Sciatic nerve (tissue), 2 donors: ENCODE results near the gene DSCAML1. TPM values are rescaled to one million over a fixed set of nuclear protein-coding genes. Genes with fewer than 3 reads are reported as not detected.
"Not testable (repeated sequence)": the region's sequence is repeated elsewhere in the genome, so short reads cannot be mapped to it uniquely, and the experiment has no call there.

Experiments used
- ATAC-seq: fragments of 200-7000 bp; cut with Tn5 transposase; one replicate; pipeline ENCODE4 v1.9.1; 2020; ENCODE audit warnings: mild to moderate bottlenecking, moderate library complexity
- DNase-seq: peaks from one replicate; pipeline ENCODE4 v3.0.0-alpha.2; 2020; ENCODE audit warnings: low spot score
- intact Hi-C: fragments of 100-400 bp; cut with DNase I; formaldehyde crosslinking; loops from one replicate; pipeline ENCODE4 v1.14.2; 2022
- total RNA-seq: library from RNA; stranded (reverse); fragmentation: NEBNext Ultra II Directional; extraction: Animal tissue kit (Norgen Biotek cat#: 25700); gene quantifications from one replicate; pipeline ENCODE4 v1.2.1, GENCODE V29; 2021
- donor health status: DM: no; HTN: no; CAD: no.
- donor health status: DM: no; HTN: no; CAD: no.

The DSCAML1 gene
- total RNA-seq, 1 donor from 2014 or later: 4.2 TPM

DNA sequence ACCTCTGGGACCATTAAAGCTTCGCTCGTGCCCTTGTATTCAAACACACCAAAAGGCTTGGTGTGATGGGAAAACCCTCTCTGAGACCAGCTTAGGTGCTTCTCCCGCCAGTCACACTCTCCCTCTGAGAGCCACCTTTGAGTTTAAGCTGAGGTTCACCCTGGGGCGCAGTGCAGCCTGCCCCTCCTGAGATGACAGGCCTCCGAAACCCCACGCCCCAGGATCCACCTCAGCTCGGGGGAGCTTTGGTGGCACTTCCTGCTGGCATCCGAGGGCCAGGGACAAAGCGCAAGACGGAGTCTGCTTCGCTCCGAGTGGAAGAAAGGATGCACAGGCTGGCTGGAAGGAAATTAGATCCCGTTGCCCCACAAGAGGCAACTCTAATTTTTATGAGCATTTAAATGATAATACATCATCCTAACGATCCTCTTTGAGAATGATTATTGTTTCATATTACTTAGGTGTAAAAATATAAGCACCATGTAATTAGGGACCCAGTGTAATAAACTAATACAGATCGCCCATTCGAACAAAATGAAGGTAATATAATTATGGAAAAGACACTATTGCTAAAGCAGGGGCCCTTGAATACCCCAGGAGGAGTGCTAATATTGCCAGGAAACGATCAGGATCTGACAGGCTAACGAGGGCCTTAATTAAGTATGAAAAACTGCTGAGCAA, 334.7 kb downstream of the DSCAML1 start:
- DNase-seq (no peak), ATAC-seq (no peak)
- intact Hi-C loops: no loop called here

DNA sequence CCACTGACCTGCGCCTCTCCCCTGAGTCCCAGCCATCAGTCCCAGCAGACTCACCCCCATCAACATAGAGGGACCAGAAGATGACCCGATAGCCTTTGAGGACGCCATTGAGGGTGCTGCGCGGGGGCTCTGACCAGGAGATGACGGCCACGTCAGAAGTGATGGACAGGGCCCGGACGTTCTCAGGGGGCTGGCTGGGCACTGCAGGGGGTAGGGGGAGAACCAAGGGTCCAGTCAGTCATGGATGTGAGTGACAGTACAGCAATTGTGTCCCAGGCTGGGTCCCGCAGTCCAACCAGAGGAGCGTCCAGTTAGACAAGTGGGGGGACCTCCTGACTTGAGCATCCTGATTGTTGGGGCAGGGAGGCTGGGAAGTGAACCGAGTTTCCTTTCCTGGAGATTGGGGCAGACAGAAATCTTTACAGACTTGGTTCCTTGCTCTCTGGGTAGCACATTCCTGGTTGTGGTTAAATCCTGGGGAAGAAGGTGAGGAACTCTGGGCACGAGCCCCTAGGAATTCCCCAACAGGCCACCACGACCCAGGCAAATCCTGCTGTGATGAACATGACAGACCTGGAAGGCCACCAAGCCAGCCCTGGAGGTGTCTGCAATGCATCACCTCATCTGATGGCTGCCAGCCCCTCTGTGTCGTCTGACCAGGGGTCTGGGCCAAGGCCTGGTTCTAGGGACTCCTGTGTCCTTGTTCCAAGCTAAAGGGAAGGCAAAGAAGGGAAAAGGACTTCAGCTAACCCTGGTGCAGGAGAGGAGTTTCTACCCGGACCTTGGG, 335.4 kb downstream of the DSCAML1 start:
- intact Hi-C loops: no loop called here
- DNase-seq (no peak), ATAC-seq (no peak)

DNA sequence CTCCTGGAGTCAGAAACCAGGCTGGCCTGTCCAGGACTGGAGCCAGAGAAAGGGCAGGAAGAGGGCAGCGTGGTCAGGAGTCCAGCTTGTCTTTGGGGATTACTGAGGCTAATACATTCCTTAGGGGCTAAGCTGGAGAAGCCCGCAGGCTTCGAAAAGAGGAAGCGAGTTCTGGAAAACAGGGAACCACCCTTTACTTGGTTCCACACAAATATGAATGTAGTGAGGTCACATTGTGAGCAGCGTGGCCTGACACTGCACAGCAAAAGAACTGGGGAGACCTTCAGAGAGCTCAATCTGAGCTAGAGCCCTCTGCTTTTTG, 337.1 kb downstream of the DSCAML1 start:
- peak; percentile 48 for DNase-seq
- ATAC-seq: peak; percentile 56
- intact Hi-C loops: no loop called here

DNA sequence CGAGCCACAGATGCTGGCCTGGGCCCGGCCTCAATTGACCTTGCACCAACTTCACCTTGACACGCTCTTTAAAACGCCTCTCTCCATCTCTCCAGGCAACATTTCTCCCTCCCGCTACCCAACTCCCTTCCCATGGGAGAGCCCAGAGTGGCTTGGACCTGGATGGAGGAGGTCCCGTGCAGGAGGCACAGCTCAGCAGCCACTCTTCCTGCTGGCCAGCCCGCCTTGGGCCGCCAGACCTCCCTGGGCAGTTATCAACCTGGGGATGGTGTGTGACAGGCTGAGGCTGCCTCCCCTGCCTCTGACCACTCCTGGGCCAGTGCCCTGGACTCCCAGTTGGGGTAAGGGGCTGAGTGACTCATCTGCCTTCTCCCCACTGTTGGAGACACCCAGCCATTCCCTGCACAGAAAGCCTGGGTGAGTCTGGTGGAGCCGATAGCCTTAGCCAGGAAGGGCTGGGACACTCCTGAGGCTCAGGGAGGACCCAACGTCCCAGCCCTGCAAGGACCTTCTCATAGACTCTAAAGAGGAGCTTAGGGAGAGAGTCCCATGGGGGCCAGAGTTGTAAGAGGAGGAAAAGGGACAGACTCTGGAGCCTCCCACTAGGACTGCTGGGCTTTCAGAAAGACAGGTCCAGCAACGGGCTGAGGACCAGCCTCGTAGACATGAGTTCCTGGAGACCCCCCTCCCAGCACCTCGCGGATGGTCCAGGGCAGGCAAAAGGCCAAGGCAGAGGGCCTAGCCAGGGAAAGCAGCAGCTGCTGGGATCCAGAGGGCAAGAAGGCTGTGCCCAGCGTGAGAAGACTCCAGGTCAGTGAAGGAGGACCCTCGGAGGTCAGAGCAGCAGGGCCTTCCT, 337.7 kb downstream of the DSCAML1 start:
- ATAC-seq (no peak), DNase-seq (peak; percentile 53)
- intact Hi-C loops: no loop called here

DNA sequence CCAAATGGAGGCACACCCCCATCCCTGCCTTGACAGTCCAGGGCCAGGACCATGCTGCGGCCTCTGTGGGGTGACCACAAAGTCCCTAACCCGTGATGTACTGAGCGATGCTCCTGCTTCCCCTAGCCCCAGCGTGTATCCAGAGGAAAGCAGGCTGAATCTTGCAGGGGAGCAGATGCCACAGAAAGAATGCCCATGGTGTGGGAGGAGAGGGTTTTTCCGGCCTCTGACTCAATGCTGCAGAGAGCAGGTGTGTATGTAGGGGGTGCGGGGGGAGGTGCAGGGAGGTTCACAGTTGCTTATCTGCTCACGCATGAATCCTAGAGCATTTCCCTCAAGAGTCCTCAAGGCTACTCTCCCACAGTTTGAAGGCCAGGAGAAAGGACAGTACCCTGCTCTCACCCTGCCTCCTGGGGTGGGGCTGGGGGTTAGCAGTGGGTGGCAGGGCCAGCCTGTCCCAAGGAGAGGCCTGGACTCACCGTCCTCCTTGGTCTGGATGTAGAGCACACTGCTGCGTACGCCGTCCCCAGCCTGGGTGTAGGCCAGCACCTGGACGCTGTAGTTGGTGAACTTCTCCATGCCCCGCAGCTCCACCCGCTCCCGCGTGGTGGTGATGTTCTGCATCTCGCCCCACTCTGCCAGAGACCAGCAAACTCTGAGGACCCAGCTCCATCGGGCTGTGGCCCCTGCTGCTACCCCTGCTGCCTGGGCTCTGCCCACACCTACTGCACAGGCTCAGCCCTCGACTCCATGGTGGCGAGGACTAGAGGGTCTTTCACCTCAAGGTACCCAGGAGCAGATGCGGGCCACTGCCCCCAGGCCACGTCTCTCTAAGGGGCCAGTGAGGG, 338.5 kb downstream of the DSCAML1 start:
- intact Hi-C loops: no loop called here
- ATAC-seq (no peak), DNase-seq (peak; percentile 42)

DNA sequence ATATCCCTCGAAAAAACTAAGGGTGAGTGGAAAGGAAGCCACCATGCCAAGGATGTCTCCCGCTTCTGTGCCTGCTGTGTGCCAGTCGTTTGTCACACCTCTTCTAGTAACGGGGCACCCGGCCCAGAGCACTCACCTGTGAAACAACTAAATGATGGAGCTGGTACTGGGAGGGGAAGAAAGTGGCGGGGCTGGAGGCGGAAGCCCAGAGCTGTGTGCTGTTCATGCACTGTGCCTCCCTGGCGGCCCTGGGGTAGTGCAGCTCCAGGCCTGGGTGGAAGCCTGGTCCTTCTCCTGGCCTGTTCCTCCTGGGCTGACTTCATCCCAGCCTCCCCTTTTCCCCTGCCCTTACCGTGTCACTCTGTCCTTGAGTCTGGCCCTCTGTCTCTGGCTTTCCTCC, 339.2 kb downstream of the DSCAML1 start:
- intact Hi-C loops: no loop called here
- ATAC-seq (no peak), DNase-seq (no peak)

DNA sequence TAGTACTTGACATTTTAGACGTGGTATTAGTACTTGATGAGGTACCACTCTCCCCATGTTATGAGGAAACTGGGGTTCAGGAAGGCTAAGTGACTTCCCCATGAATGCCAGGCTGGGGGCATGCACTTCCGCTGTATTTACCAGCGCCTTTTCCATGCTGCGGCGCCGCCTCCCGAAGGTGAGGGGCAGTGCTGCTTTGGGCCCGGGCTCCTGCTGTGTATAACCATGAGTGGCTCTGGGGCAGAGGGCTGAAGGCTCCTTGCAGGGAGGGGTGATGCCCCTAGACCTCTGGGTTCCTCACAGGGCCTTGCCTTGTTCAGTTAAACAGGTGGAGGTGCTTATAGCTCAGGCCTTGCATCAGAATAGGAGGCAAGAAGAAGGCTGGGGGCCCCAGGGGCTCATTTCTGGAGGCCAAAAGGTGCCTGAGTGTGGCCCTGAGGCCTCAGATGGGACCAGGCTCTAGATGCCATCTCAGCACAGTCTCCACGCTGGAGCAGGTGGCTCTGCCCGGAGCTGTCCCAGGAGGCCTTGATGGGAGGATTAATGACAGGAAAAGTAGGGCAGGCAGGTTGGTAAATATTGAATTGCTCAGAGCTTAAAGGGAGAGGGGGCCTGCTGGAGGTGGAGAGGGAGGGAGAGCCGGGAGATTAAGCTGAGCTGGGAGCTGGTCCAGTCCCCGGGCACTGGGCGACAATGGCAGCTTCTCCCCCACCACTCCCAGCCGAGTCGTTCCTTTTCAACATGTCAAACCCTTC, 339.8 kb downstream of the DSCAML1 start:
- ATAC-seq (no peak), DNase-seq (no peak)
- intact Hi-C loops: no loop called here

DNA sequence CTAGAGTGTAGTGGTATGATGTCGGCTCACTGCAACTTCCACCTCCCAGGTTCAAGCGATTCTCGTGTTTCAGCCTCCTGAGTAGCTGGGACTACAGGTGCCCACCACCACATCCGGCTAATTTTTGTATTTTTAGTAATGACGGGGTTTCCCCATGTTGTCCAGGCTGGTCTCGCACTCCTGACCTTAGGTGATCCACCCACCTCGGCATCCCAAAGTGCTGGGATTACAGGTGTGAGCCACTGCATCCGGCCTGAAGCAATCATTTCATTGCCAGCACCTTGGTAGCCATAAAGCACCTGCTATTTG, 340.3 kb downstream of the DSCAML1 start:
- intact Hi-C loops, ATAC-seq, DNase-seq: not testable (repeated sequence)

DNA sequence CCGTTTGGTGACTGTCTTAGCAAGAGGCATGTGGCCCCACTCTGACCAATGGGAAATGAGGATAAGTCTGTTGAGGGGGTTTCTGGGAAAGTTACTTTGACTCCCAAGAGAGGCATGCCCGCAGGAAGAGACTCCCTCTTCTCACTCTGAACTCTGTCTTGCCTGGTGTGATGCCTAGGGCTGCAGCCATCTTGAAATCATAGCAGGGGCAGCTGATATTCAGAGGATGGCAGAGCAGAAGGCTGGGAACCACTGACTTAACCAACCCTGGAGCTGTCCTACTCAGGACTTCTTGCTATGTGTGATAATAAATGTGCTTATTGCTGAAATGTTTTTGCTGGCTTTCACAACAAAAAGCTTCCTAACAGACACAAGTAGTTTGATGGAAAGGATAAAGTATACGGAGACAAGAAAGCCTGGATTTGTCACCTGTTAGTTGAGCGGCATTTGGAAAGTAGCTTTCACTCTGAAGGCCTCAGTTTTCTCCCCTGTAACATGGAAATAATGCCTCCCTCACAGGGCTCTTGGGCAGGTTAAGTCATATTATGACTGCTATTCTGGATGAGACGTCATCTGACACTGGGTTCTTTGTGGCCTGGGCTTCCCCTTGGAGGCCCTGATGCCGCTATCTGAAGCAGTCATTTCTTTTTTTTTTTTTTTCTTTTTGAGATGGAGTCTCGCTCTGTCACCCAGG, 340.8 kb downstream of the DSCAML1 start:
- no peak for DNase-seq
- intact Hi-C loops: no loop called here
- ATAC-seq: no peak

DNA sequence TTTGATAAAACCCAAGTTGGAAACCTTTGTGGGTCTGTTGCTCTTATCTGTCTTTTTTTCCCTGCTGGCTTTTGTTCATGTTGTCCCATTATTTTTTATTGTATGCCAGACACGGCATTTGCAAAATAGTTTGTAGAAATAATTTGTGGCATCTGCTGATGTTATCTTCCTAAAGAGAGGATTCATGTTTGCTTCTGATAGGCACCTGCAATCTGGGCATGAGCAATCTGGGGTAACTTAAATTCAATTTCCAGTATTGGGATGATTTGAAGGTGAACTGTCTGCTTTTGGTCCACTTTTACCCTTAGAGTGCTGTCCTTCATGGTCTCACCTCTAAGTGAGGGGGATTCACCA, 342.5 kb downstream of the DSCAML1 start:
- ATAC-seq (no peak), DNase-seq (no peak)
- intact Hi-C loops: no loop called here

DNA sequence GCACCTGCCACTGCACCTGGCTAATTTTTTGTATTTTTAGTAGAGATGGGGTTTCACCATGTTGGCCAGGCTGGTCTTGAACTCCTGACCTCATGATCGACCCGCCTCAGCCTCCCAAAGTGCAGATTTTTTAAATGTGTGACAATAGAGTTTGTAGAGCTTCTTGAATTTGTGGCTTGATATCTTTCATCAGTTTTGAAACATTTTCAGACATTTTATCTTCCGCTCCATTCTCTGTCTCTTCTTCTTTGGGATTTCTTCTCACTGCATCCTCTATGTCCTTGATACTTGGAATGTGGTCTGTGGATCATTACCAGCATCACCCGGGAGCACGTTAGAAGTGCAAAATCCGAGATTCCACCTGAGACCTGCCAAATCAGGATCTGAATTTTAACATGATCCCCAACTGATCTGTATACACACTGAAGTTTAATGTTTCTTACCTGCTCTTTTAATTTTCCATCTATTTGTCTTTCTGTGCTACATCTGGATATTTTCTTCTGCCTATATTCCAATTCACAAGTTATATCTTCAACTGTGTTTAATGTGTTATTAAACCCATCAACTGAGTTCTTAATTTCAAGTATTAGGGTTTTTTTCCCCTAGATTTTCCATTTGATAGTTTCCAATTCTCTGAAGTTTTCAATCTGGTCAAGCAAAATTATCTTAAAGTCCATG, 343.0 kb downstream of the DSCAML1 start:
- ATAC-seq (no peak), DNase-seq (no peak)
- intact Hi-C loops: no loop called here

DNA sequence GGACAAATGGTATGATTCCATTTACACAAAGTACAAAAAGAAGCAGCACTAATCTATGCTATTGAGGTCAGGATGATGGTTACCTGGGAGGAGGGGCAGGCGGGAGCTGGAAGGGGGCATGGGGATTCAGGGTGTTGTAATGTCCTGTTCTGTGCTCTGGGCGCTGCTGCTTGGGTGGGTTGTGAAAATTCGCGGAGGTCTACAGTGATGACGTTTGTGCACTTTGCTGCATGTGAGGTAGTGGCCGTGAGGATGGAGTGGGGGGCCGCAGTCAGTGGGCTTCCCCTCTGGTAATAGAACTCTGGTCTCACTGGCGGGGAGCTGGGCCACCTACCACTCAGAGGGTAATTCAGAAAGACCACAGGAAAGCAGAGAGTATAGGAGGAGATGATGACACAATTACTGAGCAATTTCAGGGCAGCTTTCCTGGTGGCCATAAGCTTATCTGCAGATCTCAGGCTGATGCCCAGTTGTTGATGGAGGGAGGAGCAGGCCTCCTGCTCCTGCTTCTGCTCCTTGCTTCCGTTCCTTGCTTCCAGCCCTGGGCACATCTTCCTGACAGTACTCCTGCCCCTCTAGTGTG, 347.8 kb downstream of the DSCAML1 start:
- ATAC-seq (no peak), DNase-seq (peak; percentile 41)
- intact Hi-C loops: no loop called here

DNA sequence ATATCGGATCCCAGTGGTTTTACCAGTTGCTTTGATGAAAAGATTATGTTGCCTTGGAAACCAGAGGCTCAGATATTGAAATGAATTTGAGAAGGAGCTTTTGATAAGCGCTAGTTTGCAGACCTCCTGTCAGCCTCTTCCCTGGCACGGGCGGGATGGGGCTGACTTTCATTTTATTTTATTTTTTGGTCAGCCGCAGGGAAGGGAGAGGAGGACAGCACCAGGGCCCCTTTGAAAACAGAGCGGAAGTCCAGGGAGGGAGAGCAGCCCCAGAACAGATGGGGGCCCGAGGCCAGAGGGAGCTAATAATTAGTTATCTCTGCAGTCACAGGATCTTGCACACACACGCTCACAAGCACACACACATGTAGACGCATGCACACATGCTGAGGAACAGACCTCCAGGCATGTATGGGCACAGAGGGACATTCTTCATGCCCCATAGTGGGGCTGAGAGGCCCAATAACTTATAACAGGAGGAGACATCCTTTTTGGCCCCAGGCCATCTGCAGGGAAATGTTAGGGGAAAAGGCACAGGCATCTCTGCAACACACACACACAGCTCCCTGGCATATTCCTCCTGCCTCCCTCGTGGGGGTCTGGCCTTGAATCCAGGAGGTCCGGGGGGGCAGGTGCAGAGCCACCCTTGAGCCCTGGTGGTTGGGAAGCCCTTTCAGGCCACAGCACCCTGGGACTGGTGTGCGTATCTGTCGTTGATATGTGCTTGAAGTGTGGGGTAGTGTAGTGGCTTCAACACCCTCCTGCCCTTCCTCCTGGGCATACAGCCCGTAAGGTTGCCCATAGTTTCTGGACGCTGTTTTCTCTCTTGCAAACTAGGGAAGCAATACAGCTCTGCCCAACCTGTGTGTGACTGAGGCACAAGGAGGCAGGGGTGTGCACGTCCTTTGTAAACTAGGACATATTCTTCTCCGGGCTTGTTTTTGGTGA, 352.0 kb downstream of the DSCAML1 start:
- ATAC-seq: no peak

DNA sequence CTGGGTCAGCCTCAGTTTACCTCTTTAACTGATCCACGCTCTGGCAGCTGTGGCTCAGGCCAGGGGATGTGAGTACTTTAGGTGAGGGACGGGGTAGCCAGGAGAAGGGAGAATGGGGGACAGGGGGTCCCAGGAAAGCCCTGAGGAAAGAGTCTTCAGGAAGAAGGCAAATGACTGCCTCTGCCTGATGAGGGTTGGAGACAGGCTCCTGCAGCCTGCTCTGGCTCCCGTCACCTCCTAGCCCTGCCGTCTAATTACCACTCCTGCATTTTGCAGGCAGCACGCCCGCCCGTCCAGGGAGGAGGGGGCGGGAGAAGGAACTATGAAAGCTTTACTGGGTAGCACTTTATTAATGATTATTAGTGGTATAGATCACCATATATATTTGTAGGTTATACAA, 352.8 kb downstream of the DSCAML1 start:
- no peak for DNase-seq

More for the DNA sequence above, 352.0 kb downstream of the DSCAML1 start:
- intact Hi-C loops: loop anchor here (5.0 kb wide), 1 partner anchor 372 kb away; no protein-coding TSS in a partner anchor
- DNase-seq: no peak

DNA sequence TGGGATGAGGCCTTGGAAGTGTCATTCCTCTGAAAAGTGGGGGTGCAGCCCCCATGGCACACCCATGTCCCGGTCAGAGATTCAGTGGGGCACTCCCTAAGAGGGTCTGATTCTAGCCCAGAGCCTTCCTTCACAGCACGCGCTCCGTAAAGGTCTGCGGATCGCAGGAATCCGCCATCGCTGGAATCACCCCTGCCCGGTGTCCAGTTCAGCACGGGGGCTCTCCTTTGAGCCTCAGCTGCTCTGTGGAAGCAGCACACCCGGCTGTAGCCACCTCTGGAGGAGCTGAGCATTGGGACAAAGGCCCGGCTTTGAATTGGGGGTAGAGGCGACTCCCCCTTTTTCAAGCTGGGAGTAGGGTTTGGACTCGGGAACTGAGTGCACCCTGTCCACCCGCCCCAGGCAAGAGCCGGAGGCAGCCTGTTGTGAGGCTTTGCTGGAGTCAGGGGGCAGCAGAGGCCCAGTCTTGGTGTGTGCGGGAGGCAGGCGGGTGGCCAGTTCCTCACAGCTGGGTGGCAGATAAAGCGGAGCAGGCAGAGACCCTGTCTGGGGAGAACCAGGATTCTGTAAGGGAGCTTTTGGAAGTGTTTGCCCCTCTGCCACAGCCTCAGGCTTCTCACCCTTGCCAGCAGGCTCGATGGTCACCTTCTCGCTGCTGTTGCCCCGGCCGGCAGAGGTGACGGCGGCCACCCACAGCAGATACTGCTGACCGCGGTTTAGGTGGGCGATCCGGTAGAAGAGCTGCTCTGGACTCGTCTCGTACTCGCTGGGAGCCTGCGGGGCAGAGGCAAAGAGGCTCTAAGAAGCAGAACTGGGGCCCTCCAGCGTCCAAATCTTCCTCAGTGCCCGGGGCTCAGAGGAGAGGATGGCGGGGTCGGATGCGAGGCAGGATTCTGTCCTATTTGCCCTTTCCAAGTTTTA, 353.5 kb downstream of the DSCAML1 start:
- ATAC-seq (peak; percentile 93), DNase-seq (peak; percentile 73)
- intact Hi-C loops: loop anchor here (5.0 kb wide), 1 partner anchor 374 kb away; no protein-coding TSS in a partner anchor

More for the DNA sequence above, 352.8 kb downstream of the DSCAML1 start:
- intact Hi-C loops: loop anchor here (5.0 kb wide), 1 partner anchor 373 kb away; no protein-coding TSS in a partner anchor
- no peak for ATAC-seq
